Liver (tissue), 9 donors: ENCODE data around the gene PIGH. TPM values are rescaled to one million over a fixed set of nuclear protein-coding genes. Genes with fewer than 3 reads are reported as not detected.

Experiments
- DNase-seq: peaks from one replicate; pipeline ENCODE4 v3.0.0-alpha.2; 2017; ENCODE audit warnings: low spot score
- H3K27ac ChIP-seq, 2 donors: one replicate each; pipeline ENCODE4 v1.7.0; 2013; ENCODE audit warnings: inconsistent platforms in 2 of 2, low read length in 2 of 2, control low read depth in 1 of 2, low read depth in 1 of 2, mild to moderate bottlenecking in 1 of 2
- H3K27me3 ChIP-seq, 4 donors: one replicate each; pipeline versions ENCODE4 v1.6.1 to v1.7.0; 2013; ENCODE audit warnings: low read length in 3 of 4, inconsistent platforms in 1 of 4, mild to moderate bottlenecking in 1 of 4, moderate library complexity in 1 of 4; ENCODE audit not compliant: control insufficient read depth in 4 of 4, insufficient read depth in 4 of 4
- H3K36me3 ChIP-seq, 4 donors: one replicate each; pipeline versions ENCODE4 v1.6.1 to v1.7.0; 2013; ENCODE audit warnings: low read length in 3 of 4, mild to moderate bottlenecking in 3 of 4, low read depth in 1 of 4, moderate library complexity in 1 of 4; ENCODE audit not compliant: control insufficient read depth in 4 of 4, insufficient read depth in 3 of 4
- H3K4me1 ChIP-seq, 4 donors: one replicate each; pipeline versions ENCODE4 v1.6.1 to v1.7.0; 2013; ENCODE audit warnings: low read length in 3 of 4, mild to moderate bottlenecking in 3 of 4, moderate library complexity in 1 of 4; ENCODE audit not compliant: control insufficient read depth in 4 of 4, insufficient read depth in 4 of 4
- H3K4me3 ChIP-seq, 3 donors: one replicate each; pipeline versions ENCODE4 v1.6.1 to v1.7.0; 2013; ENCODE audit warnings: low read length in 3 of 3, control low read depth in 1 of 3, low read depth in 1 of 3, mild to moderate bottlenecking in 1 of 3
- H3K9ac ChIP-seq, 2 donors: one replicate each; pipeline ENCODE4 v1.7.0; 2013; ENCODE audit warnings: low read length in 2 of 2, mild to moderate bottlenecking in 2 of 2, moderate library complexity in 2 of 2, control low read depth in 1 of 2, low read depth in 1 of 2
- H3K9me3 ChIP-seq, 4 donors: one replicate each; pipeline versions ENCODE4 v1.6.1 to v1.7.0; 2013; ENCODE audit warnings: low read length in 3 of 4; ENCODE audit not compliant: control insufficient read depth in 4 of 4
- EGR1 ChIP-seq, 2 donors: IDR thresholded peaks; 2 replicates each; pipeline ENCODE4 v1.6.1; 2016 to 2018; ENCODE audit warnings: antibody characterized with exemption in 2 of 2, low read depth in 2 of 2
- FOXA2 ChIP-seq: IDR thresholded peaks from 2 replicates; pipeline ENCODE4 v1.6.1; 2016; ENCODE audit warnings: antibody characterized with exemption
- GABPA ChIP-seq, 2 donors: IDR thresholded peaks in 1 of 2; conservative IDR thresholded peaks in 1 of 2; 2 replicates each; pipeline ENCODE4 v1.6.1; 2016; ENCODE audit warnings: antibody characterized with exemption in 2 of 2, mild to moderate bottlenecking in 1 of 2, moderate library complexity in 1 of 2
- HNF4A ChIP-seq, 2 donors: conservative IDR thresholded peaks; 2 replicates each; pipeline ENCODE4 v1.6.1; 2016; ENCODE audit warnings: antibody characterized with exemption in 2 of 2, mild to moderate bottlenecking in 2 of 2
- HNF4G ChIP-seq: IDR thresholded peaks from 2 replicates; pipeline ENCODE4 v1.6.1; 2016; ENCODE audit warnings: antibody characterized with exemption
- JUND ChIP-seq, 2 donors: IDR thresholded peaks; 2 replicates each; pipeline ENCODE4 v1.6.1; 2016; ENCODE audit warnings: antibody characterized with exemption in 2 of 2
- NR2F2 ChIP-seq: IDR thresholded peaks from 2 replicates; pipeline ENCODE4 v1.6.1; 2016; ENCODE audit warnings: antibody characterized with exemption
- RAD21 ChIP-seq, 2 donors: IDR thresholded peaks; 2 replicates each; pipeline ENCODE4 v1.6.1; 2016; ENCODE audit warnings: antibody characterized with exemption in 2 of 2, mild to moderate bottlenecking in 2 of 2
- RXRA ChIP-seq, 2 donors: IDR thresholded peaks; 2 replicates each; pipeline ENCODE4 v1.6.1; 2017 to 2018; ENCODE audit warnings: antibody characterized with exemption in 2 of 2, mild to moderate bottlenecking in 1 of 2
- SP1 ChIP-seq: IDR thresholded peaks from 2 replicates; pipeline ENCODE4 v1.6.1; 2018; ENCODE audit warnings: antibody characterized with exemption, mild to moderate bottlenecking
- TAF1 ChIP-seq: conservative IDR thresholded peaks from 2 replicates; pipeline ENCODE4 v1.6.1; 2016; ENCODE audit warnings: antibody characterized with exemption, mild to moderate bottlenecking
- YY1 ChIP-seq: IDR thresholded peaks from 2 replicates; pipeline ENCODE4 v1.6.1; 2016; ENCODE audit warnings: antibody characterized with exemption, mild to moderate bottlenecking
- WGBS: extraction: QIAGEN DNeasy Blood & Tissue Kit; methylation state at CpG from one replicate; pipeline ENCODE4 v1.1.7; 2013; 5-methylcytosine and 5-hydroxymethylcytosine counted together
- polyA plus RNA-seq, 2 donors: library from polyadenylated mRNA; stranded (reverse) in 1 of 2; unstranded in 1 of 2; fragments of 200-250 nt in 1 of 2; fragments of >200 nt in 1 of 2; fragmentation: Nextera tagmentation in 1 of 2; extraction: Ambion mirVana in 1 of 2; gene quantifications; one replicate each; pipeline versions ENCODE4 v1.2.1 to v1.2.3, GENCODE V29; 2013 to 2015
- total RNA-seq, 2 donors: library from RNA; depleted of rRNA; stranded (reverse); fragments of >200 nt; gene quantifications; one replicate each; pipeline ENCODE4 v1.2.3, GENCODE V29; 2014
- TF ChIP-seq, protein P1 (sequence below): IDR thresholded peaks from 2 replicates; pipeline ENCODE4 v1.6.1; 2016; ENCODE audit warnings: antibody characterized with exemption, mild to moderate bottlenecking
- TF ChIP-seq, protein P2 (sequence below): IDR thresholded peaks from 2 replicates; pipeline ENCODE4 v1.6.1; 2016; ENCODE audit warnings: antibody characterized with exemption
- TF ChIP-seq, protein P3 (sequence below): fragments of 150-350 bp; IDR thresholded peaks from 2 replicates; pipeline ENCODE4 v1.5.1; 2017; ENCODE audit warnings: improper control_type of control experiment, low read depth, low read length; ENCODE audit not compliant: missing input control
- TF ChIP-seq, protein P4 (sequence below): IDR thresholded peaks from 2 replicates; pipeline ENCODE4 v1.6.1; 2016; ENCODE audit warnings: antibody characterized with exemption
- TF ChIP-seq, protein P5 (sequence below): IDR thresholded peaks from 2 replicates; pipeline ENCODE4 v1.6.1; 2016; ENCODE audit warnings: antibody characterized with exemption
- donor health status: healthy.
- donor health status: healthy.
- donor health status: healthy.
- donor health status: healthy.
- donor health status: healthy.

Gene PIGH
- total and polyA plus RNA-seq, 4 donors, result 14.2 to 36.1 (median 21.7) TPM

DNA sequence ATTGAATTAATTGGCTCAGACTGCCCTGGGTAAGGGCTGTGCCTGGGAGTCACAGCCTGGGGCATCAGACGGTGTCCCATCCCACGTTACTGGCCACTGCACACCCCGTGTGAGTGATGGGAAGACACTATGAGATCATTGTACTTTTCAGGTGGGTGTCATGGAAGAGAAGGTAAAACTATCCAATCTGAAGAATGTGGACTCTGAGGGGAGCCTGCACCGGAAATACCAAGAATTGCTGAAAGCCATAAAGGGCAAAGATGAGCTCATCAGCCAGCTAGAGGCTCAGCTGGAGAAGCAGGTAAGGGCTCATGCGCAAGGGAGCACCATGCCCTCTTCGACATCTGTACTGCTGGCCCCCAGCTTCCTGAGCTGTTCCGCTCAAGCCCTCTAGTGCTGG lies 43.0 kb downstream of the PIGH start:
- Histone ChIP-seq H3K4me3 (no peak overlapping the region), H3K27ac (no peak overlapping the region), H3K27me3 (no peaks in the 10 kb centered on the region), H3K9me3 (no peaks in the 10 kb centered on the region), H3K4me1 (no peaks in the 10 kb centered on the region), H3K9ac (no peak overlapping the region), H3K36me3 (no peaks in the 10 kb centered on the region)
- DNase-seq, result no peak
- TF ChIP-seq JUND (IDR thresholded peaks at IDR 0.05) (no peak), RXRA (IDR thresholded peaks at IDR 0.05) (no peak), TAF1 (no peak), EGR1 (IDR thresholded peaks at IDR 0.05; ENCODE audit: low read depth in 2 of 2) (no peak), FOXA2 (no peak), HNF4G (no peak)
- TF ChIP-seq, protein P1, sequence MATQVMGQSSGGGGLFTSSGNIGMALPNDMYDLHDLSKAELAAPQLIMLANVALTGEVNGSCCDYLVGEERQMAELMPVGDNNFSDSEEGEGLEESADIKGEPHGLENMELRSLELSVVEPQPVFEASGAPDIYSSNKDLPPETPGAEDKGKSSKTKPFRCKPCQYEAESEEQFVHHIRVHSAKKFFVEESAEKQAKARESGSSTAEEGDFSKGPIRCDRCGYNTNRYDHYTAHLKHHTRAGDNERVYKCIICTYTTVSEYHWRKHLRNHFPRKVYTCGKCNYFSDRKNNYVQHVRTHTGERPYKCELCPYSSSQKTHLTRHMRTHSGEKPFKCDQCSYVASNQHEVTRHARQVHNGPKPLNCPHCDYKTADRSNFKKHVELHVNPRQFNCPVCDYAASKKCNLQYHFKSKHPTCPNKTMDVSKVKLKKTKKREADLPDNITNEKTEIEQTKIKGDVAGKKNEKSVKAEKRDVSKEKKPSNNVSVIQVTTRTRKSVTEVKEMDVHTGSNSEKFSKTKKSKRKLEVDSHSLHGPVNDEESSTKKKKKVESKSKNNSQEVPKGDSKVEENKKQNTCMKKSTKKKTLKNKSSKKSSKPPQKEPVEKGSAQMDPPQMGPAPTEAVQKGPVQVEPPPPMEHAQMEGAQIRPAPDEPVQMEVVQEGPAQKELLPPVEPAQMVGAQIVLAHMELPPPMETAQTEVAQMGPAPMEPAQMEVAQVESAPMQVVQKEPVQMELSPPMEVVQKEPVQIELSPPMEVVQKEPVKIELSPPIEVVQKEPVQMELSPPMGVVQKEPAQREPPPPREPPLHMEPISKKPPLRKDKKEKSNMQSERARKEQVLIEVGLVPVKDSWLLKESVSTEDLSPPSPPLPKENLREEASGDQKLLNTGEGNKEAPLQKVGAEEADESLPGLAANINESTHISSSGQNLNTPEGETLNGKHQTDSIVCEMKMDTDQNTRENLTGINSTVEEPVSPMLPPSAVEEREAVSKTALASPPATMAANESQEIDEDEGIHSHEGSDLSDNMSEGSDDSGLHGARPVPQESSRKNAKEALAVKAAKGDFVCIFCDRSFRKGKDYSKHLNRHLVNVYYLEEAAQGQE, result no peak
- TF ChIP-seq, protein P2, sequence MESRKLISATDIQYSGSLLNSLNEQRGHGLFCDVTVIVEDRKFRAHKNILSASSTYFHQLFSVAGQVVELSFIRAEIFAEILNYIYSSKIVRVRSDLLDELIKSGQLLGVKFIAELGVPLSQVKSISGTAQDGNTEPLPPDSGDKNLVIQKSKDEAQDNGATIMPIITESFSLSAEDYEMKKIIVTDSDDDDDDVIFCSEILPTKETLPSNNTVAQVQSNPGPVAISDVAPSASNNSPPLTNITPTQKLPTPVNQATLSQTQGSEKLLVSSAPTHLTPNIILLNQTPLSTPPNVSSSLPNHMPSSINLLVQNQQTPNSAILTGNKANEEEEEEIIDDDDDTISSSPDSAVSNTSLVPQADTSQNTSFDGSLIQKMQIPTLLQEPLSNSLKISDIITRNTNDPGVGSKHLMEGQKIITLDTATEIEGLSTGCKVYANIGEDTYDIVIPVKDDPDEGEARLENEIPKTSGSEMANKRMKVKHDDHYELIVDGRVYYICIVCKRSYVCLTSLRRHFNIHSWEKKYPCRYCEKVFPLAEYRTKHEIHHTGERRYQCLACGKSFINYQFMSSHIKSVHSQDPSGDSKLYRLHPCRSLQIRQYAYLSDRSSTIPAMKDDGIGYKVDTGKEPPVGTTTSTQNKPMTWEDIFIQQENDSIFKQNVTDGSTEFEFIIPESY, result no peak
- TF ChIP-seq, protein P3, sequence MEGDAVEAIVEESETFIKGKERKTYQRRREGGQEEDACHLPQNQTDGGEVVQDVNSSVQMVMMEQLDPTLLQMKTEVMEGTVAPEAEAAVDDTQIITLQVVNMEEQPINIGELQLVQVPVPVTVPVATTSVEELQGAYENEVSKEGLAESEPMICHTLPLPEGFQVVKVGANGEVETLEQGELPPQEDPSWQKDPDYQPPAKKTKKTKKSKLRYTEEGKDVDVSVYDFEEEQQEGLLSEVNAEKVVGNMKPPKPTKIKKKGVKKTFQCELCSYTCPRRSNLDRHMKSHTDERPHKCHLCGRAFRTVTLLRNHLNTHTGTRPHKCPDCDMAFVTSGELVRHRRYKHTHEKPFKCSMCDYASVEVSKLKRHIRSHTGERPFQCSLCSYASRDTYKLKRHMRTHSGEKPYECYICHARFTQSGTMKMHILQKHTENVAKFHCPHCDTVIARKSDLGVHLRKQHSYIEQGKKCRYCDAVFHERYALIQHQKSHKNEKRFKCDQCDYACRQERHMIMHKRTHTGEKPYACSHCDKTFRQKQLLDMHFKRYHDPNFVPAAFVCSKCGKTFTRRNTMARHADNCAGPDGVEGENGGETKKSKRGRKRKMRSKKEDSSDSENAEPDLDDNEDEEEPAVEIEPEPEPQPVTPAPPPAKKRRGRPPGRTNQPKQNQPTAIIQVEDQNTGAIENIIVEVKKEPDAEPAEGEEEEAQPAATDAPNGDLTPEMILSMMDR, result no peak
- WGBS, result 94% methylated on average over 7 of the region's 7 CpGs

DNA sequence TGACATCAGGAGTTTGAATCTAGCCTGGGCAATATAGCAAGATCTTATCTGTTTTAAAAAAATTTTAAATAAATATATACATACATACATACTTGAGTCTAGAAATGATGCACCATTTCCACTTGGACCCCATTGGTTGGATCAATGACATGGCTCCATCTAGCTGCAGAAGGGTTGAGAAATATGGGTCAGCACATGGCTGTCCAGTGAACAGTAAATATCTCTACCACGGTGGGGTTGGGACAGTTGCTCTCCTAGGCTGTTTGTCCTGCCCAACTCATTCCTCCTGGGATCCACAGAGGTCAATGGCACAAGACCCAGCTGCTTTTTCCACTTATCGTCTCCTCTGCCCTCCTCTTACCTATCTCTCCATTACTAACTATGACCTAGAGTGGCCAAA lies 43.4 kb downstream of the PIGH start:
- H3K9ac ChIP-seq, result no peak overlapping the region
- H3K4me3 ChIP-seq, result no peak overlapping the region
- H3K4me1 ChIP-seq, result no peaks in the 10 kb centered on the region
- H3K9me3 ChIP-seq, result no peaks in the 10 kb centered on the region
- DNase-seq, result no peak
- 61% methylated on average over 2 of the region's 2 CpGs for WGBS
- no peaks in the 10 kb centered on the region for H3K36me3 ChIP-seq
- no peak overlapping the region for H3K27ac ChIP-seq
- no peaks in the 10 kb centered on the region for H3K27me3 ChIP-seq
- no peak for TF ChIP-seq JUND (IDR thresholded peaks at IDR 0.05)
- TF ChIP-seq FOXA2, result no peak
- TF ChIP-seq, protein P4, sequence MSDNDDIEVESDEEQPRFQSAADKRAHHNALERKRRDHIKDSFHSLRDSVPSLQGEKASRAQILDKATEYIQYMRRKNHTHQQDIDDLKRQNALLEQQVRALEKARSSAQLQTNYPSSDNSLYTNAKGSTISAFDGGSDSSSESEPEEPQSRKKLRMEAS, result no peak
- TF ChIP-seq, protein P5, sequence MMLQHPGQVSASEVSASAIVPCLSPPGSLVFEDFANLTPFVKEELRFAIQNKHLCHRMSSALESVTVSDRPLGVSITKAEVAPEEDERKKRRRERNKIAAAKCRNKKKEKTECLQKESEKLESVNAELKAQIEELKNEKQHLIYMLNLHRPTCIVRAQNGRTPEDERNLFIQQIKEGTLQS, result no peak
- no peak for TF ChIP-seq SP1
- no peak for TF ChIP-seq NR2F2
- no peak for TF ChIP-seq HNF4A (conservative IDR thresholded peaks at IDR 0.05)
- no peak for TF ChIP-seq YY1
- TF ChIP-seq TAF1, result no peak
- TF ChIP-seq RAD21 (IDR thresholded peaks at IDR 0.05), result no peak
- TF ChIP-seq, protein P1, result no peak
- TF ChIP-seq GABPA (IDR thresholded peaks at IDR 0.05 in 1 of 2, conservative IDR thresholded peaks at IDR 0.05 in 1 of 2), result no peak
- TF ChIP-seq HNF4G, result no peak
- TF ChIP-seq, protein P2, result no peak
- no peak for TF ChIP-seq RXRA (IDR thresholded peaks at IDR 0.05)
